GM23338 (cell line): Measurements from ENCODE around the gene PRELP.

ENCODE experiments used
- CTCF ChIP-seq, 2 experiments: fragments of 200-600 bp in 1 of 2; sonication (generic) in 1 of 2; conservative IDR thresholded peaks; 2 replicates each; pipeline versions ENCODE4 v1.5.1 to v1.6.1; 2016 to 2017; ENCODE audit warnings: antibody characterized with exemption in 2 of 2, low read depth in 2 of 2, mild to moderate bottlenecking in 2 of 2, moderate library complexity in 1 of 2
- EZH2 ChIP-seq: fragments of 200-600 bp; sonication (generic); IDR thresholded peaks from one replicate; pipeline ENCODE4 v1.8.0; 2017; ENCODE audit warnings: antibody characterized with exemption, mild to moderate bottlenecking, low read depth; ENCODE audit not compliant: unreplicated experiment
- EZH2phosphoT487 ChIP-seq: fragments of 200-600 bp; sonication (generic); IDR thresholded peaks from one replicate; pipeline ENCODE4 v1.8.1; 2018; ENCODE audit warnings: antibody characterized with exemption; ENCODE audit not compliant: unreplicated experiment
- POLR2AphosphoS5 ChIP-seq: IDR thresholded peaks from 2 replicates; pipeline ENCODE4 v1.6.1; 2016; ENCODE audit warnings: antibody characterized with exemption, low read depth
- REST ChIP-seq: IDR thresholded peaks from one replicate; pipeline ENCODE4 v1.6.1; 2018; ENCODE audit warnings: antibody characterized with exemption; ENCODE audit not compliant: unreplicated experiment

- TF ChIP-seq CTCF (conservative IDR thresholded peaks at IDR 0.05; ENCODE audit: low read depth in 2 of 2), result no peak
- no peak for TF ChIP-seq EZH2phosphoT487
- TF ChIP-seq REST, result no peak
- TF ChIP-seq EZH2, result no peak
- no peak for TF ChIP-seq POLR2AphosphoS5
Measured at GRCh38 chr1:203524152-203524551, 48.5 kb downstream of the PRELP start.
